HepG2 (cell line): ENCODE results near the gene FYB1. TPM values are rescaled to one million over a fixed set of nuclear protein-coding genes. Genes with fewer than 3 reads are reported as not detected.

ENCODE experiments used
- ATAC-seq: fragments of 200-7000 bp; cut with Tn5 transposase; 3 replicates; pipeline ENCODE4 v1.9.1; 2020; ENCODE audit warnings: mild to moderate bottlenecking, moderate library complexity
- BruUV-seq: library from RNA; stranded (reverse); fragments of 400-500 nt; replicated peaks from 2 replicates; lab custom pipeline; 2021; lab: Mats Ljungman, UMichigan
- CTCF ChIA-PET: fragments of 300-600 bp; formaldehyde crosslinking; extraction: SDS; loops from one replicate; lab custom pipeline; 2021; ENCODE audit warnings: low total read pairs, inconsistent platforms, low intra/inter-chr PET ratio; lab: Yijun Ruan, JAX
- POLR2A ChIA-PET: fragments of 350-600 bp; sonication (Branson Sonifier 250); formaldehyde crosslinking; loops from one replicate; lab custom pipeline; 2020; ENCODE audit warnings: antibody characterized with exemption, inconsistent platforms; lab: Yijun Ruan, JAX
- DNase-seq: peaks from one replicate; pipeline ENCODE4 v3.0.0-alpha.2; 2015; ENCODE audit warnings: low spot score
- FAIRE-seq: peaks from 3 replicates; lab custom pipeline; 2011; peaks lifted over from hg19 to GRCh38; lab: Jason Lieb, UNC
- H2AFZ ChIP-seq: one replicate; pipeline ENCODE4 v1.6.1; 2011; ENCODE audit warnings: low read length, inconsistent platforms
- H3K27ac ChIP-seq: fragments of 300-600 bp; 3 replicates; pipeline ENCODE4 v1.8.0; 2011; ENCODE audit warnings: mixed run types, mild to moderate bottlenecking, mixed read lengths, low read length, inconsistent platforms; ENCODE audit not compliant: insufficient read depth; ENCODE audit errors: extremely low read length
- H3K27me3 ChIP-seq, 2 experiments: fragments of 200-600 bp in 1 of 2; 2 replicates in 1 of 2; 3 replicates in 1 of 2; pipeline versions ENCODE4 v1.6.0 to v1.8.0; 2011; ENCODE audit warnings: low read length in 2 of 2, mild to moderate bottlenecking in 2 of 2, moderate library complexity in 2 of 2, inconsistent platforms in 1 of 2; ENCODE audit not compliant: insufficient read depth in 2 of 2, control insufficient read depth in 1 of 2
- H3K36me3 ChIP-seq, 2 experiments: fragments of 200-600 bp in 1 of 2; replicated peaks in 1 of 2; 2 replicates in 1 of 2; 3 replicates in 1 of 2; pipeline versions ENCODE4 v1.5.1 to v1.8.0; 2011; ENCODE audit warnings: low read length in 2 of 2, inconsistent platforms in 1 of 2; ENCODE audit not compliant: insufficient read depth in 2 of 2, control insufficient read depth in 1 of 2
- H3K4me1 ChIP-seq: 2 replicates; pipeline ENCODE4 v1.5.1; 2012; ENCODE audit warnings: low read length, inconsistent platforms; ENCODE audit not compliant: insufficient read depth
- H3K4me2 ChIP-seq: 2 replicates; pipeline ENCODE4 v1.6.0; 2011; ENCODE audit warnings: low read depth, low read length, inconsistent platforms
- H3K4me3 ChIP-seq, 3 experiments: fragments of 200-600 bp in 1 of 3; sonication (generic), shearing (Covaris generic) in 1 of 3; replicated peaks in 1 of 3; 2 replicates each; pipeline ENCODE4 v1.5.1; 2011 to 2016; ENCODE audit warnings: low read length in 3 of 3, inconsistent platforms in 2 of 3, low read depth in 2 of 3, mild to moderate bottlenecking in 2 of 3, control low read depth in 1 of 3, mixed read lengths in 1 of 3; ENCODE audit not compliant: insufficient read depth in 1 of 3
- H3K79me2 ChIP-seq: one replicate; pipeline ENCODE4 v1.6.1; 2011; ENCODE audit warnings: low read length, inconsistent platforms; ENCODE audit not compliant: insufficient read depth
- H3K9ac ChIP-seq: 2 replicates; pipeline ENCODE4 v1.6.0; 2011; ENCODE audit warnings: mild to moderate bottlenecking, low read depth, low read length, inconsistent platforms; ENCODE audit not compliant: insufficient read depth
- H3K9me3 ChIP-seq: 2 replicates; pipeline ENCODE4 v1.5.1; 2012; ENCODE audit warnings: mild to moderate bottlenecking, low read length
- H4K20me1 ChIP-seq: 2 replicates; pipeline ENCODE4 v1.6.0; 2011; ENCODE audit warnings: inconsistent platforms, mild to moderate bottlenecking, low read length, moderate library complexity; ENCODE audit not compliant: insufficient read depth
- STAG1 ChIP-seq: sonication (generic); formaldehyde crosslinking; IDR thresholded peaks from 2 replicates; pipeline ENCODE4 v1.4.0; 2020; ENCODE audit warnings: missing genetic modification reagents
- ZFAT ChIP-seq: sonication (generic); formaldehyde crosslinking; conservative IDR thresholded peaks from 2 replicates; pipeline ENCODE4 v1.8.1; 2023; ENCODE audit warnings: missing genetic modification reagents, inconsistent platforms
- in situ Hi-C: cut with HindIII; loops from 2 replicates; pipeline ENCODE4 v1.10.0; 2017; ENCODE audit warnings: low pct_unique_long_range_greater_than_20kb; ENCODE audit not compliant: extremely low pct_ligation_motif_present
- intact Hi-C: fragments of 100-400 bp; cut with micrococcal nuclease; formaldehyde crosslinking; loops from one replicate; pipeline ENCODE4 v1.10.0; 2022; ENCODE audit not compliant: unreplicated experiment
- polyA plus RNA-seq, 8 experiments: library from polyadenylated mRNA; depleted of rRNA in 3 of 8; stranded (reverse) in 7 of 8; unstranded in 1 of 8; fragments of >200 nt; fragmentation: Illumina TruSeq in 4 of 8; extraction: Trizol in 4 of 8; gene quantifications; 2 replicates each; pipeline versions ENCODE4 v1.2.1 to v1.2.3, GENCODE V29; 2011 to 2016; ENCODE audit warnings: low read depth in 4 of 8, missing spikeins in 1 of 8, mixed read lengths in 1 of 8; ENCODE audit not compliant: insufficient read depth in 1 of 8
- total RNA-seq, 5 experiments: library from RNA; depleted of rRNA; stranded (reverse); fragments of >200 nt; fragmentation: Illumina TruSeq; extraction: Trizol; gene quantifications; 2 replicates each; pipeline ENCODE4 v1.2.3, GENCODE V29; 2016; ENCODE audit warnings: low read depth in 1 of 5
- TF ChIP-seq, protein P1 (sequence below): sonication (generic); formaldehyde crosslinking; IDR thresholded peaks from 2 replicates; pipeline ENCODE4 v1.4.0; 2020; ENCODE audit warnings: missing genetic modification reagents
- TF ChIP-seq, protein P2 (sequence below): sonication (generic); formaldehyde crosslinking; IDR thresholded peaks from 2 replicates; pipeline ENCODE4 v1.5.0; 2020; ENCODE audit warnings: mild to moderate bottlenecking, missing genetic modification reagents, moderate library complexity

FYB1 gene
- total and polyA plus RNA-seq, 2 of the 13 experiments (the other 11 are each of a cell fraction or from before 2014, with no cell fraction given) = 0.03 TPM; not detected in 1

DNA sequence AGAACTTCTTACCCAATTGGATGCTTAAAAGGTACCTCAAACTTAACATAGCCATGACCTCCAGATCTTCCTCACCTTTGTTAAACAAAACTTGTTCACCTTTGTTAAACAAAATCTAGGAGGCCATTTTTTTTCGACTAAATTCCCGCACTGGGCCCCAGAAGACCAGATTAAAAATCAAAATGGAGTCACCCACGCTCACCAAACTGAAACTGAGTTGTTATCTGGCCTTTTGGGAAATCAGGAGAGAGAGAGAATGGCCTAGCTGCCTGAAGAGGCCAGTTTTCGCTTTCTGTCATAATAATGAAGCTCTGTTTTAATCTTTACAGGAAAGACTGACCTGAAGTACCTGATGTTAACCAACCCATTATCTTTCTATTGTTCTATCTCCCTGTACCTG, 69.4 kb downstream of the FYB1 start (continued):
- no peak for TF ChIP-seq ZFAT

DNA sequence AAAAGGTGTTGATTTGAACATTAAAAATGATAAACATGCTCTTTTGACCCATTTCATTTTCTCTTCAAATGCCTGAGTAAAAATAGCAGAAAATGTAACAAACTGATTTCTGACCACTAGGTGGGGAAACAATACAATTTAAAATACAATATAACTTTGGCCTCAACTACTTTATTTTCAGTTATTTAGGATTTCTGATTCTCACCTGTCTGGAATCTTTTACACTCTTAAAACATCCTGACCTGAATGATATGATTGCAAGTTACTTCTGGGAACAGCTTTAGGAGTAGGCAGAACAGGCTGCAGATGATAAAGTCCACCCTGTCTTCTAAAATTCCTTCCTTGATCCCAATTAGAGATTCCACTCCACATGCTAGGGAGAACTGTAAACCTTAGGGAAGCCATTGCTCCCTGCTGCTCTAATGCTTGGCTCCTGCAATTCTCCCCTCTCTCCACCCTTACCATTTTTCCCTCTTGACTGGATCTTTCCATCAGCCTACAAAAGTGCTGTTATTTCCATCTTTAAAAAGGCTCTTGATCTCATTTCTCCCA, 70.3 kb downstream of the FYB1 start:
- CTCF ChIA-PET = interaction anchor here (2.2 kb wide), 1 partner anchor 134 kb away, joined by 11 read pairs; no protein-coding TSS in a partner anchor
- no peak overlapping the region for H2AFZ ChIP-seq
- intact Hi-C loops = loop anchor here (1.0 to 10.0 kb wide), 2 partner anchors 134 to 226 kb away; no protein-coding TSS in a partner anchor
- in situ Hi-C loops = no loop called here
- H3K9me3 ChIP-seq = no peaks in the 10 kb centered on the region
- no peaks in the 10 kb centered on the region for H4K20me1 ChIP-seq
- no peaks in the 10 kb centered on the region for H3K27me3 ChIP-seq
- H3K36me3 ChIP-seq = no peaks in the 10 kb centered on the region
- BruUV-seq = no TSS peak
- POLR2A ChIA-PET = no interaction called here
- H3K4me2 ChIP-seq = no peak overlapping the region
- no peak for ATAC-seq
- no peaks in the 10 kb centered on the region for H3K79me2 ChIP-seq
- peak; percentile 5 for DNase-seq
- FAIRE-seq = no peak
- H3K4me1 ChIP-seq = no peaks in the 10 kb centered on the region
- H3K4me3 ChIP-seq = no peak overlapping the region
- TF ChIP-seq STAG1 (CRISPR knock-in tag) = peak; percentile 46
- TF ChIP-seq, protein P1, sequence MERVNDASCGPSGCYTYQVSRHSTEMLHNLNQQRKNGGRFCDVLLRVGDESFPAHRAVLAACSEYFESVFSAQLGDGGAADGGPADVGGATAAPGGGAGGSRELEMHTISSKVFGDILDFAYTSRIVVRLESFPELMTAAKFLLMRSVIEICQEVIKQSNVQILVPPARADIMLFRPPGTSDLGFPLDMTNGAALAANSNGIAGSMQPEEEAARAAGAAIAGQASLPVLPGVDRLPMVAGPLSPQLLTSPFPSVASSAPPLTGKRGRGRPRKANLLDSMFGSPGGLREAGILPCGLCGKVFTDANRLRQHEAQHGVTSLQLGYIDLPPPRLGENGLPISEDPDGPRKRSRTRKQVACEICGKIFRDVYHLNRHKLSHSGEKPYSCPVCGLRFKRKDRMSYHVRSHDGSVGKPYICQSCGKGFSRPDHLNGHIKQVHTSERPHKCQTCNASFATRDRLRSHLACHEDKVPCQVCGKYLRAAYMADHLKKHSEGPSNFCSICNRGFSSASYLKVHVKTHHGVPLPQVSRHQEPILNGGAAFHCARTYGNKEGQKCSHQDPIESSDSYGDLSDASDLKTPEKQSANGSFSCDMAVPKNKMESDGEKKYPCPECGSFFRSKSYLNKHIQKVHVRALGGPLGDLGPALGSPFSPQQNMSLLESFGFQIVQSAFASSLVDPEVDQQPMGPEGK (CRISPR knock-in tag) = no peak
- TF ChIP-seq, protein P2, sequence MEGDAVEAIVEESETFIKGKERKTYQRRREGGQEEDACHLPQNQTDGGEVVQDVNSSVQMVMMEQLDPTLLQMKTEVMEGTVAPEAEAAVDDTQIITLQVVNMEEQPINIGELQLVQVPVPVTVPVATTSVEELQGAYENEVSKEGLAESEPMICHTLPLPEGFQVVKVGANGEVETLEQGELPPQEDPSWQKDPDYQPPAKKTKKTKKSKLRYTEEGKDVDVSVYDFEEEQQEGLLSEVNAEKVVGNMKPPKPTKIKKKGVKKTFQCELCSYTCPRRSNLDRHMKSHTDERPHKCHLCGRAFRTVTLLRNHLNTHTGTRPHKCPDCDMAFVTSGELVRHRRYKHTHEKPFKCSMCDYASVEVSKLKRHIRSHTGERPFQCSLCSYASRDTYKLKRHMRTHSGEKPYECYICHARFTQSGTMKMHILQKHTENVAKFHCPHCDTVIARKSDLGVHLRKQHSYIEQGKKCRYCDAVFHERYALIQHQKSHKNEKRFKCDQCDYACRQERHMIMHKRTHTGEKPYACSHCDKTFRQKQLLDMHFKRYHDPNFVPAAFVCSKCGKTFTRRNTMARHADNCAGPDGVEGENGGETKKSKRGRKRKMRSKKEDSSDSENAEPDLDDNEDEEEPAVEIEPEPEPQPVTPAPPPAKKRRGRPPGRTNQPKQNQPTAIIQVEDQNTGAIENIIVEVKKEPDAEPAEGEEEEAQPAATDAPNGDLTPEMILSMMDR (CRISPR knock-in tag) = 0 out of 2 replicates have a peak, but pooled peaks have one; percentile 13
- H3K27ac ChIP-seq = no peak overlapping the region
- H3K9ac ChIP-seq = no peak overlapping the region
